IMR-90 (cell line): Measurements from ENCODE around the gene PTS. TPM values are rescaled to one million over a fixed set of nuclear protein-coding genes. Genes with fewer than 3 reads are reported as not detected.

Source experiments
- ATAC-seq: fragments of 200-7000 bp; cut with Tn5 transposase; 2 replicates; pipeline ENCODE4 v1.9.1; 2020; ENCODE audit warnings: low read depth, mild to moderate bottlenecking, moderate library complexity
- BruUV-seq: library from RNA; stranded (reverse); fragments of 400-500 nt; replicated peaks from 2 replicates; lab custom pipeline; 2021; lab: Mats Ljungman, UMichigan
- CTCF ChIA-PET: fragments of 300-600 bp; formaldehyde crosslinking; extraction: SDS; loops from one replicate; lab custom pipeline; 2021; ENCODE audit warnings: antibody characterized with exemption; lab: Yijun Ruan, JAX
- POLR2A ChIA-PET: fragments of 300-600 bp; sonication (Branson Sonifier 250); formaldehyde crosslinking; loops from one replicate; lab custom pipeline; 2022; ENCODE audit warnings: antibody characterized with exemption; ENCODE audit not compliant: unreplicated experiment; lab: Charles Lee
- DNase-seq: peaks from one replicate; pipeline ENCODE4 v3.0.0; 2013
- H2AFZ ChIP-seq: replicated peaks from 2 replicates; pipeline ENCODE3; 2013; ENCODE audit warnings: low read length, mild to moderate bottlenecking; ENCODE audit not compliant: poor library complexity
- H2AK5ac ChIP-seq: 2 replicates; pipeline ENCODE4 v1.6.1; 2013; ENCODE audit warnings: low read depth, low read length, inconsistent platforms
- H2AK9ac ChIP-seq: replicated peaks from 2 replicates; pipeline ENCODE3; 2013; ENCODE audit warnings: mild to moderate bottlenecking, low read depth, low read length, moderate library complexity; ENCODE audit not compliant: poor library complexity
- H2BK120ac ChIP-seq: 2 replicates; pipeline ENCODE4 v1.6.1; 2013; ENCODE audit warnings: low read depth, low read length, inconsistent platforms
- H2BK15ac ChIP-seq: 3 replicates; pipeline ENCODE4 v1.6.1; 2013; ENCODE audit warnings: low read depth, low read length, inconsistent platforms
- H2BK20ac ChIP-seq: 2 replicates; pipeline ENCODE4 v1.6.1; 2013; ENCODE audit warnings: low read depth, mild to moderate bottlenecking, inconsistent platforms, low read length, moderate library complexity
- H2BK5ac ChIP-seq: 2 replicates; pipeline ENCODE4 v1.6.1; 2013; ENCODE audit warnings: mild to moderate bottlenecking, low read depth, low read length, inconsistent platforms; ENCODE audit not compliant: poor library complexity, severe bottlenecking
- H3K14ac ChIP-seq: replicated peaks from 2 replicates; pipeline ENCODE4 v1.6.1; 2013; ENCODE audit warnings: low read depth, low read length, inconsistent platforms
- H3K18ac ChIP-seq: 2 replicates; pipeline ENCODE4 v1.6.1; 2013; ENCODE audit warnings: low read depth, low read length, control low read depth
- H3K23ac ChIP-seq: 2 replicates; pipeline ENCODE4 v1.6.1; 2013; ENCODE audit warnings: low read depth, low read length, inconsistent platforms
- H3K27ac ChIP-seq: 2 replicates; pipeline ENCODE4 v1.5.1; 2013; ENCODE audit warnings: mild to moderate bottlenecking, control low read depth, low read length; ENCODE audit not compliant: insufficient read depth
- H3K27me3 ChIP-seq: 2 replicates; pipeline ENCODE4 v1.6.1; 2013; ENCODE audit warnings: low read length; ENCODE audit not compliant: control insufficient read depth, insufficient read depth
- H3K36me3 ChIP-seq: 2 replicates; pipeline ENCODE4 v1.6.1; 2013; ENCODE audit warnings: low read length, mixed read lengths; ENCODE audit not compliant: control insufficient read depth, insufficient read depth
- H3K4ac ChIP-seq: 2 replicates; pipeline ENCODE4 v1.6.1; 2013; ENCODE audit warnings: low read depth, low read length, inconsistent platforms
- H3K4me1 ChIP-seq: 2 replicates; pipeline ENCODE4 v1.6.1; 2013; ENCODE audit warnings: low read length, mixed read lengths; ENCODE audit not compliant: control insufficient read depth, insufficient read depth
- H3K4me2 ChIP-seq: 2 replicates; pipeline ENCODE4 v1.6.1; 2013; ENCODE audit warnings: low read depth, mild to moderate bottlenecking, control low read depth, low read length, moderate library complexity
- H3K4me3 ChIP-seq: 2 replicates; pipeline ENCODE4 v1.5.1; 2013; ENCODE audit warnings: low read depth, mild to moderate bottlenecking, control low read depth, low read length, moderate library complexity; ENCODE audit not compliant: insufficient read depth
- H3K56ac ChIP-seq: 2 replicates; pipeline ENCODE4 v1.6.1; 2013; ENCODE audit warnings: low read length, inconsistent platforms; ENCODE audit not compliant: insufficient read depth; ENCODE audit errors: extremely low read depth
- H3K79me1 ChIP-seq, 2 experiments: 2 replicates each; pipeline ENCODE4 v1.6.1; 2013; ENCODE audit warnings: low read length in 2 of 2, inconsistent platforms in 1 of 2, low read depth in 1 of 2
- H3K9ac ChIP-seq: 2 replicates; pipeline ENCODE4 v1.6.1; 2013; ENCODE audit warnings: low read depth, low read length, control low read depth
- H3K9me1 ChIP-seq: 2 replicates; pipeline ENCODE4 v1.6.1; 2013; ENCODE audit warnings: low read length, inconsistent platforms; ENCODE audit not compliant: insufficient read depth
- H3K9me3 ChIP-seq: 2 replicates; pipeline ENCODE4 v1.6.1; 2013; ENCODE audit warnings: low read length; ENCODE audit not compliant: control insufficient read depth, insufficient read depth
- H4K20me1 ChIP-seq: 2 replicates; pipeline ENCODE4 v1.6.1; 2013; ENCODE audit warnings: low read length, inconsistent platforms; ENCODE audit not compliant: insufficient read depth
- H4K5ac ChIP-seq: 2 replicates; pipeline ENCODE4 v1.6.1; 2013; ENCODE audit warnings: mild to moderate bottlenecking, low read depth, low read length, control low read depth
- H4K8ac ChIP-seq, 2 experiments: 2 replicates each; pipeline ENCODE4 v1.6.1; 2013; ENCODE audit warnings: low read depth in 2 of 2, low read length in 2 of 2, control low read depth in 1 of 2, inconsistent platforms in 1 of 2
- H4K91ac ChIP-seq: 2 replicates; pipeline ENCODE4 v1.6.1; 2013; ENCODE audit warnings: low read depth, low read length, inconsistent platforms; ENCODE audit not compliant: insufficient read depth
- BHLHE40 ChIP-seq: fragments of 150-350 bp; IDR thresholded peaks from 2 replicates; pipeline ENCODE4 v1.6.1; 2016; ENCODE audit warnings: mild to moderate bottlenecking, low read depth, low read length
- CHD1 ChIP-seq: IDR thresholded peaks from 2 replicates; pipeline ENCODE4 v1.6.1; 2012; ENCODE audit warnings: low read depth, low read length, improper control_type of control experiment
- FOS ChIP-seq: fragments of 150-350 bp; IDR thresholded peaks from 2 replicates; pipeline ENCODE4 v1.6.1; 2016; ENCODE audit warnings: low read depth, low read length
- MAFK ChIP-seq: IDR thresholded peaks from 2 replicates; pipeline ENCODE4 v1.6.1; 2012; ENCODE audit warnings: low read depth, low read length, improper control_type of control experiment
- NFE2L2 ChIP-seq: fragments of 150-350 bp; IDR thresholded peaks from 2 replicates; pipeline ENCODE4 v1.6.1; 2016; ENCODE audit warnings: low read depth, mild to moderate bottlenecking, low read length
- POLR2A ChIP-seq: IDR thresholded peaks from 2 replicates; pipeline ENCODE4 v1.6.1; 2012; ENCODE audit warnings: mild to moderate bottlenecking, low read depth, low read length
- SMC3 ChIP-seq: fragments of 150-350 bp; IDR thresholded peaks from 2 replicates; pipeline ENCODE4 v1.6.1; 2016; ENCODE audit warnings: low read depth, mild to moderate bottlenecking, antibody characterized with exemption, low read length, moderate library complexity
- WGBS, 2 experiments: methylation state at CpG; one replicate each; pipeline versions ENCODE4 v1.1.5 to v1.1.7; 2013; ENCODE audit warnings: missing lambda C conversion rate in 2 of 2; ENCODE audit not compliant: insufficient read length in 1 of 2; ENCODE audit errors: extremely low coverage in 2 of 2; 5-methylcytosine and 5-hydroxymethylcytosine counted together
- dilution Hi-C: fragments of 300-500 bp; cut with HindIII; formaldehyde crosslinking; loops from one replicate; pipeline ENCODE4 v1.14.3; 2018; ENCODE audit warnings: low sequenced_read_pairs; ENCODE audit not compliant: unreplicated experiment
- in situ Hi-C: fragments of 300-500 bp; cut with MboI; formaldehyde crosslinking; loops from 3 replicates; pipeline ENCODE4 v1.14.3; 2019; ENCODE audit warnings: low sequenced_read_pairs, inconsistent platforms, mixed read lengths
- intact Hi-C: fragments of 100-400 bp; cut with micrococcal nuclease; formaldehyde crosslinking; loops from 2 replicates; pipeline ENCODE4 v1.10.0; 2022
- polyA plus RNA-seq, 3 experiments: library from polyadenylated mRNA; depleted of rRNA; stranded (reverse); fragments of >200 nt; gene quantifications; 2 replicates each; pipeline ENCODE4 v1.2.3, GENCODE V29; 2012; ENCODE audit warnings: low replicate concordance in 1 of 3
- total RNA-seq: library from RNA; depleted of rRNA; stranded (reverse); fragments of >200 nt; gene quantifications from 2 replicates; pipeline ENCODE4 v1.2.3, GENCODE V29; 2012

The PTS gene
- total and polyA plus RNA-seq, 2 of the 4 experiments (the other 2 are of a cell fraction) = 21.0 to 51.8 TPM

DNA sequence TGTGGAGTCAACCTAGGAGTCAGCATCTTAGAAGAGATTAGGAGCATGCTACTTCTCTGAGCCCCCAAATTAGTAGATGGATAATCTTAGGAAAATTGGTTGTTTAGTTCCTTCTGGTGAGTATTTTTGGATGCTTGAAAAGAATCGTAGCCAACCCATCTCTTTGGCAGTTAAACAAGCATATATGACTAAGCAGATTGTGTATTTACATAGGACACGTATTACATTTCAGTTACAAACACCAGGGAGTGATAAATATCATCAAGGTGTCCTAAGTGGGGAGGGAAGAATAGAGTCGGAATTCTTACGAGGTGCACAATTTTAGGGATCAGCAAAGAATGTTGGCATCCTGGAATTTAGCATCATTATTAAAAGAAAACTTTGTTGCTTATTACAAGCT, 21.0 kb downstream of the PTS start:
- no peak overlapping the region for H2AK5ac ChIP-seq
- H3K23ac ChIP-seq = no peak overlapping the region
- H3K4me3 ChIP-seq = no peak overlapping the region
- no peak for TF ChIP-seq BHLHE40
- peak; percentile 59 for TF ChIP-seq FOS
- peak; percentile 82 for TF ChIP-seq NFE2L2
- TF ChIP-seq CHD1 = no peak
- TF ChIP-seq SMC3 = no peak
- peak; percentile 30; the same call in 1 of the 2 replicates for TF ChIP-seq MAFK
- TF ChIP-seq POLR2A = no peak
- H2BK120ac ChIP-seq = peak overlapping the region; percentile 32; the same call in 1 of the 2 replicates
- H3K4ac ChIP-seq = no peak overlapping the region
- no peak overlapping the region for H2BK20ac ChIP-seq
- no peak overlapping the region for H3K56ac ChIP-seq
- no peak overlapping the region for H4K5ac ChIP-seq
- no peak overlapping the region for H2AK9ac ChIP-seq
- peaks cover 3% of the 10 kb centered on the region; the same call in 1 of the 2 replicates for H3K36me3 ChIP-seq
- no peak overlapping the region for H2BK15ac ChIP-seq
- H3K79me1 ChIP-seq = no peaks in the 10 kb centered on the region
- BruUV-seq = no TSS peak
- H3K18ac ChIP-seq = no peak overlapping the region
- H3K14ac ChIP-seq = no peak overlapping the region
- CTCF ChIA-PET = no interaction called here
- no peak overlapping the region for H4K8ac ChIP-seq
- H4K20me1 ChIP-seq = no peaks in the 10 kb centered on the region
- no peak overlapping the region for H3K9ac ChIP-seq
- H3K27ac ChIP-seq = no peak overlapping the region
- ATAC-seq (peak; percentile 47), DNase-seq (peak; percentile 80)
- peaks cover 3% of the 10 kb centered on the region; the same call in 1 of the 2 replicates for H3K4me1 ChIP-seq
- H2AFZ ChIP-seq = no peak overlapping the region
- in situ Hi-C loops = no loop called here
- intact Hi-C loops = no loop called here
- WGBS, 2 experiments = no CpG with 5 or more reads among the region's 4 CpGs
- no peaks in the 10 kb centered on the region; the same call in 1 of the 2 replicates for H3K9me3 ChIP-seq
- peak overlapping the region; percentile 2 for H2BK5ac ChIP-seq
- H3K9me1 ChIP-seq = peaks cover 5% of the 10 kb centered on the region; the same call in 1 of the 2 replicates
- POLR2A ChIA-PET = no interaction called here
- H3K4me2 ChIP-seq = peak overlapping the region; percentile 79; the same call in 1 of the 2 replicates
- H4K91ac ChIP-seq = no peak overlapping the region
- dilution Hi-C loops = no loop called here
- H3K27me3 ChIP-seq = no peaks in the 10 kb centered on the region
